HepG2 (cell line): ENCODE results near the gene SLC1A4. TPM values are rescaled to one million over a fixed set of nuclear protein-coding genes. Genes with fewer than 3 reads are reported as not detected.
A peak's percentile ranks its signal among the peaks of the same experiment; 100 is the strongest.

ENCODE experiments used
- AKNA ChIP-seq: sonication (generic); formaldehyde crosslinking; IDR thresholded peaks from 2 replicates; pipeline ENCODE4 v1.4.0; 2020; ENCODE audit warnings: missing genetic modification reagents, borderline replicate concordance
- EED ChIP-seq: sonication (generic); formaldehyde crosslinking; IDR thresholded peaks from 2 replicates; pipeline ENCODE4 v1.5.0; 2020; ENCODE audit warnings: mild to moderate bottlenecking, missing genetic modification reagents
- KLF15 ChIP-seq: sonication (generic); formaldehyde crosslinking; IDR thresholded peaks from 2 replicates; pipeline ENCODE4 v1.8.1; 2023; ENCODE audit warnings: borderline replicate concordance, mild to moderate bottlenecking, inconsistent platforms, missing genetic modification reagents, mixed read lengths
- PITX1 ChIP-seq: sonication (generic); formaldehyde crosslinking; IDR thresholded peaks from 2 replicates; pipeline ENCODE4 v1.5.1; 2020; ENCODE audit warnings: mild to moderate bottlenecking, missing genetic modification reagents
- PLSCR1 ChIP-seq: sonication (generic); formaldehyde crosslinking; IDR thresholded peaks from 2 replicates; pipeline ENCODE4 v1.5.0; 2020; ENCODE audit warnings: missing genetic modification reagents, mild to moderate bottlenecking, borderline replicate concordance
- PTBP1 ChIP-seq: fragments of 200-400 bp; formaldehyde crosslinking; IDR thresholded peaks from 2 replicates; pipeline ENCODE4 v1.6.1; 2018; ENCODE audit warnings: low read length, low read depth; ENCODE audit not compliant: poor library complexity, severe bottlenecking
- RBM39 ChIP-seq: fragments of 200-400 bp; formaldehyde crosslinking; IDR thresholded peaks from one replicate; pipeline ENCODE4 v1.6.1; 2018; ENCODE audit warnings: antibody characterized with exemption, mild to moderate bottlenecking, low read depth, low read length; ENCODE audit not compliant: poor library complexity, severe bottlenecking
- SRSF1 ChIP-seq: fragments of 200-400 bp; formaldehyde crosslinking; optimal IDR thresholded peaks from 2 replicates; pipeline ENCODE3; 2017; ENCODE audit warnings: mild to moderate bottlenecking, low read depth, low read length, moderate library complexity
- STAG1 ChIP-seq: sonication (generic); formaldehyde crosslinking; IDR thresholded peaks from 2 replicates; pipeline ENCODE4 v1.4.0; 2020; ENCODE audit warnings: missing genetic modification reagents
- YY1 ChIP-seq: IDR thresholded peaks from 2 replicates; pipeline ENCODE4 v1.6.1; 2011; ENCODE audit warnings: low read length, low read depth, moderate library complexity, mild to moderate bottlenecking; ENCODE audit not compliant: insufficient read depth, insufficient replicate concordance
- ZNF280B ChIP-seq: sonication (generic); formaldehyde crosslinking; IDR thresholded peaks from 2 replicates; pipeline ENCODE4 v1.5.0; 2020; ENCODE audit warnings: missing genetic modification reagents, mild to moderate bottlenecking, borderline replicate concordance
- ZNF282 ChIP-seq: fragments of 450-650 bp; IDR thresholded peaks from 2 replicates; pipeline ENCODE4 v1.6.1; 2018; ENCODE audit not compliant: partially characterized antibody
- ZNF343 ChIP-seq: sonication (generic); formaldehyde crosslinking; IDR thresholded peaks from 2 replicates; pipeline ENCODE4 v1.4.0; 2020; ENCODE audit warnings: mild to moderate bottlenecking, missing genetic modification reagents
- ZNF451 ChIP-seq: sonication (generic); formaldehyde crosslinking; IDR thresholded peaks from 2 replicates; pipeline ENCODE4 v1.5.0; 2020; ENCODE audit warnings: mild to moderate bottlenecking, missing genetic modification reagents
- polyA plus RNA-seq, 8 experiments: library from polyadenylated mRNA; depleted of rRNA in 3 of 8; stranded (reverse) in 7 of 8; unstranded in 1 of 8; fragments of >200 nt; fragmentation: Illumina TruSeq in 4 of 8; extraction: Trizol in 4 of 8; gene quantifications; 2 replicates each; pipeline versions ENCODE4 v1.2.1 to v1.2.3, GENCODE V29; 2011 to 2016; ENCODE audit warnings: low read depth in 4 of 8, missing spikeins in 1 of 8, mixed read lengths in 1 of 8; ENCODE audit not compliant: insufficient read depth in 1 of 8
- total RNA-seq, 5 experiments: library from RNA; depleted of rRNA; stranded (reverse); fragments of >200 nt; fragmentation: Illumina TruSeq; extraction: Trizol; gene quantifications; 2 replicates each; pipeline ENCODE4 v1.2.3, GENCODE V29; 2016; ENCODE audit warnings: low read depth in 1 of 5

The SLC1A4 gene
- total and polyA plus RNA-seq, 2 of the 13 experiments (the other 11 are each of a cell fraction or from before 2014, with no cell fraction given): 21.0 to 39.6 TPM

- TF ChIP-seq KLF15 (CRISPR knock-in tag): no peak
- peak; percentile 88 for TF ChIP-seq YY1
- no peak for TF ChIP-seq PTBP1
- no peak for TF ChIP-seq EED
- no peak for TF ChIP-seq STAG1
- peak; percentile 97 for TF ChIP-seq ZNF451
- peak; percentile 52; the same call in 1 of the 2 replicates for TF ChIP-seq ZNF280B (CRISPR knock-in tag)
- peak; percentile 84 for TF ChIP-seq SRSF1
- TF ChIP-seq ZNF343: no peak; the same call in 1 of the 2 replicates
- TF ChIP-seq RBM39: peak; percentile 36
- no peak for TF ChIP-seq ZNF282
- TF ChIP-seq PLSCR1 (CRISPR knock-in tag): no peak
- 0 out of 2 replicates have a peak, but pooled peaks have one; percentile 61 for TF ChIP-seq PITX1 (CRISPR knock-in tag)
- peak; percentile 32; the same call in 1 of the 2 replicates for TF ChIP-seq AKNA (CRISPR knock-in tag)
Measured at GRCh38 chr2:65056215-65057053, 67.2 kb downstream of the SLC1A4 start, which contains the start of gene CEP68 (continued).
